HG03045 (cell line): ENCODE measurements around the gene RAB3IP.
"Not testable (repeated sequence)": the region's sequence is repeated elsewhere in the genome, so short reads cannot be mapped to it uniquely, and the experiment has no call there.

Experiments
- ATAC-seq: cut with Tn5 transposase; IDR thresholded peaks from one replicate; pipeline ENCODE4 v1.9.1; 2021; ENCODE audit warnings: mild to moderate bottlenecking, moderate library complexity; ENCODE audit not compliant: unreplicated experiment

The RAB3IP gene

DNA sequence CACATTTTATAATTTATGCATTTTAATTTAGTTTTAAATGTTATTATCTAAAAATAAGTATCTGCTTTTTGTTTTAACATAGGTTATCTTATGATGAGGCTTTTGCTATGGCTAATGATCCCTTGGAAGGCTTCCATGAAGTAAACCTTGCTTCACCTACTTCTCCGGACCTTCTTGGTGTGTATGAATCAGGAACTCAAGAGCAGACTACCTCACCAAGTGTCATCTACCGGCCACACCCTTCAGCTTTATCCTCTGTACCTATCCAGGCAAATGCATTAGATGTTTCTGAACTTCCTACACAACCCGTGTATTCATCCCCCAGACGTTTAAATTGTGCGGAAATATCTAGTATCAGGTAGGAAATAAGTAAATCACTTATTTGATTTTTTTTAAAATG lies 16.6 kb downstream of the RAB3IP start:
- ATAC-seq: no peak

DNA sequence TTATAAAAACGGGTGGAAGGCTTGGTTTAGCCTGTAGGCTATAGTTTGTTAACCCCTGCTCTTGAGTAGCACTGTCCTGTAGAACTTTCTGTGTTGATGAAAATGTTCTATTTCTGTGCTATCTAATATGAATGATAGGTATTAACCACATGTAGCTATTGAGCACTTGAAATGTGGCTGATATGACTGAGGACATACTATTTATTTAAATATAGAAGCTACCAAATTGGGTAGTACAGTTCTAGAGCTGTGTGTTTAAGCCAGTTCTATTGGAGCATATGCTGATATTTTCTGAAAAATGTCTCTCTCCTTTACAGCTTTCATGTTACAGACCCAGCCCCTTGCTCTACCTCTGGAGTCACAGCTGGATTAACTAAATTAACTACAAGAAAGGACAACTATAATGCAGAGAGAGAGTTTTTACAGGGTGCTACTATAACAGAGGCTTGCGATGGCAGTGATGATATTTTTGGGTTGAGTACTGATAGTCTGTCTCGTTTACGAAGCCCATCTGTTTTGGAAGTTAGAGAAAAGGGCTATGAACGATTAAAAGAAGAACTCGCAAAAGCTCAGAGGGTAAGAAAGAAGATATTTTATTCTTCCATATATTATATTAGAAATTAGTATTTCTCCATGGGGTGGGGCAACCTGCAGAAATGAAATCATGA lies 17.6 kb downstream of the RAB3IP start:
- no peak for ATAC-seq

DNA sequence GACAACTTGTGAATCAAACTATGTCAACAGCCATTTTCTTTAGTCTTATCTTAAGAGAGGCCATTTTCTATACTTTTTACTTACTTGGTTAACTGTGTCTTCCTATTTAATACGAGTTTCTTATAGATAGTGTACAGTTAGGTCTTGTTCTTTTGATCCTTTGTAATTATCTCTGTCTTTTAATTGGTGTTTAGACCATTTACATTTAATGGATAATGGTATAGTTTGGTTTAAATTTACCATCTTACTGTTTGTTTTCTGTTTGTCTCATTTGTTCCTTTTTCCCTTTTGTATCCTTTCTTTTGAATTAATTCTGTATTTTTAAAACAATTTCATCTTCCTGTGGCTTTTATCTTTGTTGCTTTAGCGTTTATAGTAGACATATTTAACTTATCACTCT lies 19.4 kb downstream of the RAB3IP start:
- no peak for ATAC-seq

DNA sequence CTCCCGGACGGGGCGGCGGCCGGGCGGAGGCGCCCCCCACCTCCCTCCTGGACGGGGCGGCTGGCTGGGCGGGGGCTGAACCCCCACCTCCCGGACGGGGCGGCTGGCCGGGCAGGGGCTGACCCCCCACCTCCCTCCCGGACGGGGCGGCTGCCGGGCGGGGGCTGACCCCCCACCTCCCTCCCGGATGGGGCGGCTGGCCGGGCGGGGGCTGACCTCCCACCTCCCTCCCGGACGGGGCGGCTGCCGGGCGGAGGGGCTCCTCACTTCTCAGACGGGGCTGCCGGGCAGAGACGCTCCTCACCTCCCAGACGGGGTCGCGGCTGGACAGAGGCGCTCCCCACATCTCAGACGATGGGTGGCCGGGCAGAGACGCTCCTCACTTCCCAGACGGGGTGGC lies 20.9 kb downstream of the RAB3IP start:
- ATAC-seq: not testable (repeated sequence)

DNA sequence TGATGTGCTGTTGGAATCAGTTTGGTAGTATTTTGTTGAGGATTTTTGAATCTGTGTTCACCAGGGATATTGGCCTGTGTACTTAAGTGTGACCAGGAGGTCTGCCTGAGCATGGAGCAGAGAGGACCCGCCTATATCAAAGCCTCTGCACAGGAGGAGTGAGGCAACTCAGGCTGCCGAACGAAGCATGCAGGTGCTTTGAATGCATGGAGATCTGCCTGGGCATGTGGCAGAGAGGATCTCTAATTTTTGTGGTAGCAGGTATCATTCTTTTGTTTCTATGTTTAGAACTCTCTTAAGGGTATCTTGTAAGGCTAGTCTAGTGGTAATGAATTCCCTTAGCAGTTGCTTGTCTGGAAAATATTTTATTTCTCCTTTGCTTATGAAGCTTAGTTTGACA lies 26.9 kb downstream of the RAB3IP start:
- no peak for ATAC-seq

DNA sequence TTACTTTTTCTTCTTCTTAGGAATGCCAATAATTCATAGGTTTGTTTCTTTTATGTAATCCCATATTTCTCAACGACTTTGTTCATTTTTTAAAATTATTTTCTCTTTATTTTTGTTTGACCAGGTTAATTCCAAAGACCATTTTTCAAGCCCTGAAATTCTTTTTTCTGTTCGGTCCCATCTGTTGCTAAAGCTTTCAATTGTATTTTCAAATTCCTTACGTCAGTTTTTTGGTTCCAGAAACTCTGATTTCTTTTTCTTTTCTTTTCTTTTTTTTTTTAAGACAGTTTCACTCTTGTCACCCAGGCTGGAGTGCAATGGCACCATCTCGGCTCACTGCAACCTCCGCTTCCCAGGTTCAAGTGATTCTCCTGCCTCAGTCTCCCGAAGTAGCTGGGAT lies 27.6 kb downstream of the RAB3IP start:
- no peak for ATAC-seq

DNA sequence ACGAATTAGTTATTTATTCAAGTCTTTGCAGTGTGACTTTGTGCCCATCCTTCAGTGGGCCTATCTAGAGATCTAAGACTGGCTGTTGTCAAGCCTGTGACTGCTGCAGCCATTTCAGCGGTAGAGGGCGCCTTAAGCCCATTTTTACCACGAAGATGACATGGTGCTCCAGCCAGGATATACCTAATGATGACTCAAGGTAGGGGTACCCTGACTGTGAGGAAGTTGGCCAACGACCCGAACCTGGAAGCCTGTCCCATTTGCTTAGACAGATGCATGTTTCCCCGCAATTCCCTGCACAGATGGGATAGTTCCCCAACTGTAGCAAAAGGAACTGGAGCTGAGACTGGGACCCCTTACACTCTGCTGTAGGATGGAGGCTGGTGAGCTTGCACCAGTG lies 41.3 kb downstream of the RAB3IP start:
- ATAC-seq: no peak

DNA sequence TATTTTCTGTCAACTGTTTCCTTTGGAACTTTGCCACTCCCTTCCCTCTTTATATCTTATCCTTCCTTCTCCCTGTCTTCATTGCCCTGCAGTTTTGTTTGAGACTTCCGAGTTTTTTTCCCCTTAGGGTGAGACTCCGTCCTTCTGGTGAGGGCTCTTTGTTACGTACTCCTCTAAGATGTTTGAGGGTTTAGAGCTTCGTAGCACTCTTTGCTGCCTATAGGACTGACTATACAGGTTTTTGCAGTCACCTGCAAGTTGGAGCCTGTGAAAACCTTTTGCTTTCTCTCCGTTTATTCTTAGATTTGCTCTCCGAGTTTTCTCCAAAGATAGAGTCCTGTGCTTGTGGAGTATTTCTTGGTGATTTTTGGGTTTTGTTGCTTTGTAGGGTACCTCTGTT lies 44.7 kb downstream of the RAB3IP start:
- no peak for ATAC-seq

DNA sequence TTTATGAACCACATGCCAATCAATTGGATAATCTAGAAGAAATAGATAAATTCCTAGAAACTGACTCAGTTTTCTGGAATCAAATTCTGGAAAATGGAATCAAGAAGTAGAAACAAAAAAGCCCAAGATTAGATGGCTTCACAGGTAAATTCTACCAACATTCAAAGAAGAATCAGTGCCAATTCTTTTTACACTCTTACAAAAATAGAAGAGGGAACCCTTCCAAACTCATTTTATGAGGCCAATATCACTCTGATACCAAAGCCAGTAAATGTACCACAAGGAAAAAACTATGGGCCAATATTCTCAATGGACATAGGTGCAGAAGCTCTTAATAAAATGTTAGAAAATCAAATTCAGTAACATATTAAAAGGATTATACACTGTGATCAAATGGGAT lies 50.7 kb downstream of the RAB3IP start:
- ATAC-seq: no peak

DNA sequence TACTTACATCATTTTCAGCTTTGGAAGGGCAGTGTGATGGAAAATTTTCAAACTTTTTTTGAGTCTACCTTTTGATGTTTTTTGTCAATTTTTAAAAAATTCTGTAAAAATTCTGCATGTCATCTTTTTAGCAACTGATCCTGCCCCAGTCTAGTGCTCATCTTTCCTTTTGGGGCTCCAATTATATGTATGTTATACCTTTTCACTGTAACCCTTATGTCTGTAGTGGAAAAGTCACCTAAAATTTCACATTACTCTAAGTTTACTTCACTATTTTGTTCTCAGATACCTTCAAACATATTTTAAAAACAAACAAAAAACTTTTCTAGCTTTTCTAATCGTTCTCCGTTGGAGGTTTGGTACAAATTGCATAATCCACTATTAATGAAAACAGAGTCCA lies 53.9 kb downstream of the RAB3IP start:
- ATAC-seq: no peak

DNA sequence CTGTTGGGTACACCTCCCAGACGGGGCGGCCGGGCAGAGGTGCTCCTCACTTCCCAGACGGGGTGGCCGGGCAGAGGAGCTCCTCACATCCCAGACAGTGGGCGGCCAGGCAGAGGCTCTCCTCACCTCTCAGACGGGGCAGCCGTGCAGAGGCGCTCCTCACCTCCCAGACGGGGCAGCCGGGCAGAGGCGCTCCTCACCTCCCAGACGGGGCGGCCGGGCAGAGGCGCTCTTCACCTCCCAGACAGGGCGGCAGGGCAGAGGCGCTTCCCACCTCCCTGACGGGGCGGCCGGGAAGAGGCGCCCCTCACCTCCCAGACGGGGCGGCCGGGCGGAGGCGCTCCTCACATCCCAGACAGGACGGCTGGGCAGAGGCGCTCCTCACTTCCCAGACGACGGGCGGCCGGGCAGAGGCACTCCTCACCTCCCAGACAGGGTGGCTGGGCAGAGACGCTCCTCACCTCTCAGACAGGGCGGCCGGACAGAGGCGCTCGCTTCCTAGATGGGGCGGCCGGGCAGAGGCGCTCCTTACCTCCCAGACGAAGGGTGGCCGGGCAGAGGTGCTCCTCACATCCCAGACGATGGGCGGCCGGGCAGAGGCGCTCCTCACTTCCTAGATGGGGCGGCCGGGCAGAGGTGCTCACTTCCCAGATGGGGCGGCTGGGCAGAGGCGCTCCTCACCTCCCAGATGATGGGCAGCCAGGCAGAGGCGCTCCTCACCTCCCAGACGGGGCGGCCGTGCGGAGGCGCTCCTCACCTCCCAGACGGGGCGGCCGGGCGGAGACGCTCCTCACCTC lies 68.6 kb downstream of the RAB3IP start:
- ATAC-seq: not testable (repeated sequence)

DNA sequence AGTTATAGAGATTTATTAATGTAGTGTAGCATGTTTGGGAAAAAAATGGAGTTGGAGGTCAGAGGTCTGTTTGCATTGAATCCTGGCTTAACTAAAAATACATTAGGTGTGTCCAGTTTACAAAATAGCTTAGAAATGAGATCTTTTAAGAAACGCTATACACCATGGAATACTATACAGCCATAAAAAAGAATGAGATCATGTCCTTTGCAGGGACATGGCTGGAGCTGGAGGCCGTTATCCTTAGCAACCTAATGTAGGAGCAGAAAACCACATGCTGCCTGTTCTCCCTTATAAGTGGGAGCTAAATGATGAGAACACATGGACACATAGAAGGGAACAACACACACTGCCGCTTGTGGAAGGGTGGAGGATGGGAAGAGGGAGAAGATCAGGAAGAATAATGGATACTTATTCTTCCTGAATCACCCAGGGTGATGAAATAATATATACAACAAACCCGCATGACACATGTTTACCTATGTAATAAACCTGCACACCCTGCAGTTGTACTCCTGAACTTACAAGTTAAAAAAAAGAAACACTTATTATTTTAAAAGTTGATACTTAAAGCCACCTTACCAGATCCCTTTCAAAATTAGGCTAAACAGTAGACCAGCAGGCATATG lies 72.3 kb downstream of the RAB3IP start:
- no peak for ATAC-seq

DNA sequence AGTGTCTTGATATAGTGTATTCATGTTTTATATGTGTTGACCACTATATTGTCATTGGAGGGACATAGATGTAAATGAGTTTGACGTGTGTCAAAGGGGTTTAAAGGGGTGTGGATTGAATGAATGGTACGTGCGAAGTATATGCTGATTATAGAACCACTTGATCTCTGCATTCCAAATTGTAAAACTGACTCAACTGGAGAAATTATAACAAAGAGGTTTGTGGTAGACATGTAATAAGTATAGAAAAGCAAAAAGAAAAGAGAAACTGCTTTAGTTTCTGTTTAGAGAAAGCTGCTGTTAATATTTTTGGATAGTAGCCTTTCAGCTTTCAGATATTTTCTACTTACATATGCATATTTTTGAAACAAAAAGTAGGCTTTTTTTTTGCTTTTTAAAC lies 77.4 kb downstream of the RAB3IP start:
- ATAC-seq: no peak

DNA sequence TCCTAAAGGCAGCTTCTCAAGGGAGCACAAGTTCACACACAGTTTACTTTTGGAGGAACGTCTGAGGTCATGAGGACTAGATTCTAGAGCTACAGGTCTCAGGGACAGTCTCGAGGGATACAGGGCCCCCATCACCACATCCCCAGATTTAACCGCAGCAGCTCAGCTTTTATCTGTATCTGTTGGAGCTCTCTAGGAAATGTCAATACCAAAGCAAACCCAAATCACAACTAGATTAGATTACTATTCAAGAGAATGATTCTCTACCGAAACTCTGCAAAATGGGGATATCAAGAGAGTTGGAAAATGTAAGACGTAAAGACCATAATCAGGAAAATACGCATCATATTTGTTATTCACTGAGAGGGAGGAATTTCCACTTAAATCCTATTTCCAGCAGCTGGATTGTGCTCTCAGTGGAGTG lies 82.4 kb downstream of the RAB3IP start:
- no peak for ATAC-seq

DNA sequence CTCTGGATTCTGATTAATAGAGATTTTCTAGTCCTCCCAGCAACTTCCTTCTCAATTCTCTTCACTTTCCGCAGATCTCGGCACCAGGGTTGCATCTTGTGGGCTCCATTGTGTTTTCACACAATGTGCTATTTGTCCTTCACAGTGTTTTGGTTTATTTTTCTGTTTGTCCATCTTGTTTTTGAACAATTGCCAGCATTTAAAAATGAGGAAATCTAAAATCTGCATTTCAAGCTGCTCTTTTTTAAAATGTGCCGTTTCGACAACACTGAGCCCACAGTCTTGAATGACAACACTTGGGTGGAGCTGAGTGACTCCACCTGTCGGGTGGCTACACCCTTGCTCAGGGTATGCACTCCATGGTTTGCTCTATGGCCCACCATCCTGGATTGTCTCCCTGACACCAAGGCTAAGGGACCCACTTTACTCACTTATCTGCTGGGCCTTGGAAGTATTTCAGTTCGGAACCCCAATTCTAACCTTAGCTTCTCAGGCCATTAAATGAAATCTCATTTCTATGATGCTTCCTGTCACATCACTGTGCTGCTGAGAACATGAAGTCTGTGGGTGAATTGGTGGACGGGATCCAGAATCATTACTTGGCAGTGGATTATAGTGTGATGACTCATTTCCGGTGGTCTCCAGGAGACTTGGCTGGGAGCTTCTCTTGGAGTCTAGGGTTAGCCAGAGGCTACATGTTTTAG lies 82.9 kb downstream of the RAB3IP start:
- ATAC-seq: no peak

DNA sequence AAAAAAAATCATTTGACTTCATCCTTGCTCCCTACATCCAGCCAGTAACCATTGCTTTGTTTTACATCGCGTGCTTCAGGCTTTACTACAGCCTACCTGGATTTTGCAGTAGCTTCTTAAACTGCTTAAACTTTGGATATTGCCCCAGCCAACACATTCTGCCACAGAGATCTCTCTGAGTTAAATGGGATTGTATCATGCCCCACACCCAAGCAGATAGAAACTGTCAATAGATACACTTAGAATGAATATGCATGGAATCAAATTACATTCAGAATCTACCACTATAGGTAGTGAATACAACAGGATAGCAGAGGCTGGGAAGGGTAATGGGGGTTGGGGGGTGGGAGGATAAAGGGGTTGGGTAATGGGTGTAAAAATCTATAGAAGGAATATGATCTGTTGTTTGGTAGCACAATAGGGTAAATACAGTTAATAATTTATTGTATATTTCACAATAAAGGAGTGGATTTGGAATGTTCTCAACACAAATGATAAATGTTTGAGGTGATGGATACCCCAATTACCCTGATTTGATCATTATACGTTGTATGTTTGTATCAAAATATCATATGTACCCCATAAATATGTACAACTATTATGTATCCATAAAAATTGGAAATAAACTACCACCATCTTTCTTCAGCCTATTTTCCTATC lies 83.7 kb downstream of the RAB3IP start:
- no peak for ATAC-seq

DNA sequence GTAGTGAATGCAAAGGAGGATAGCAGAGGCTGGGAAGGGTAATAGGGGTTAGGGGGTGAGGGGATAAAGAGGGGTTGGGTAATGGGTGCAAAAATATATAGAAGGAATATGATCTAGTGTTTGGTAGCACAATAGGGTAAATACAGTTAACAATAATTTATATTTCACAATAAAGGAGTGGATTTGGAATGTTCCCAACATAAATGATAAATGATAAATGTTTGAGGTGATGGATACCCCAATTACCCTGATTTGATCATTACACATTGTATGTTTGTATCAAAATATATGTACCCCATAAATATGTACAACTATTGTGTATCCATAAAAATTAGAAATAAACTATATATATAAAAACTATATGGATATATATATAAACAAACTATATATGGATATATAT lies 85.4 kb downstream of the RAB3IP start:
- ATAC-seq: no peak

DNA sequence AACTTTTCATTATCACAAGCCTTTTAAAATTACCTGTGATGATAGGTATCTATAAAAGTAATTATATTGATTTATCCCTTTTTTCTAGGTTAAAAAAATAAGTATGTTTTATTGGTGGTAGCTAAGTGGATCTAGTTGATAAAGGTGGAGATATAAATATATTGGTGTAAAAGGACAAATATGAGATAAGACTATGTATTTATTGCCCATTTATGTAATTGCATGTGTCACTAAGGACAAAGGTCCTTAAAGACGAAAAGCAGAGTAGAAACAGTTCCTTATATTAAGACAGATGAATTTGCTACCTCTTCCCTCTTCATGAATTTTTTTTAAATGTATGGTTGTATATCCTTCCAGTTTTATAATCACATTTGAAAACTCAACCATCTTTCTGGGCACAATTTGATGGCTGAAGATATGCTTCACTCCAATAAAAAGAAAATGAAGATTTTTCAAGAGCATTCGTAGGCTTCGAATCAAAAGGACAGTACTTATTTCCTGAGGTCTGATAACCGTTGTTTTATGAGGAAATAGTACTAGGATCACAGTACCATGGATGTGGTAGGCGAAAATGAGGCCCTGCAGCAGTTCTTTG lies 86.4 kb downstream of the RAB3IP start, which contains the start of gene MYRFL:
MYRFL (plus strand) TSS at position 262 of the 595 bp plus-strand sequence; CDS start at position 553, 291 bp downstream.
- no peak for ATAC-seq

DNA sequence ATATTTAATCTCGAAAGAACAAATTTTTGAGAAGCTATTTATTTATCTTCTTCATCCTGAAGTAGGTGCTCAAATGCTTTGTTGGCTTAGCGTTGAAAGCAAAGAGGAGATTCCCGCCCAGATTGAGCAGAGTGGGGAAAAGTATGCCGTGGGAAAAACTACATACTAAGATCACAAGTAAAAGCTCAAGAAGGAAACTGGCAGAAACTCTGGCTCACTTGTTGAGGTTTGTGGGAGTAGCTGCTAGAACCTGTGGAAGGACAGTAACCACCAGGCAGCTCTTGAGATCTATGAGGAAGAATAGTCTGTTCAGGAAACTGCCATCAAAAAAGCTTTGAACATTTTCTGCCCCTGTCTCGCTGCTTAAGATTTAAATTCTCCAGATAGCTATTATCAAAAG lies 90.2 kb downstream of the RAB3IP start:
- no peak for ATAC-seq

DNA sequence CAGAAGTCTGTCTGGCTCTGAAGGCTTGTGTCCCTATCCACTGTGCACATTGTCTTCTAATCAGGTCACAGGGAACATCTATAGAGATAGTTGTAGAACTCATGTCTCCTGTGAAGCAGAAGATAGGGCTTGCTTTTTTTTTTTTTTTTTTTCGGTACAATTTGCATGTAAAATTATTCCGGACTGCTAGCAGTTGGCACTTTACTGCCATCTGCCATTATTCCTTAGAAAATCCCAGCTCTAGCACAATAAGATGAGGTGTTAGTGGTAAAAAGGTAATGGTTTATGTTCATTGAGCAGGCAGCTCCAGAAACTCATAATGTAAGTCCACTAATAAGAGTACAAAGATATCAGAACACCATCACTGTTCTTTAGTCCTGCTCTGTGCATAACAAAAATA lies 95.0 kb downstream of the RAB3IP start:
- ATAC-seq: no peak
